ENCODE measurements around the gene ZNF70.

The ZNF70 gene

DNA sequence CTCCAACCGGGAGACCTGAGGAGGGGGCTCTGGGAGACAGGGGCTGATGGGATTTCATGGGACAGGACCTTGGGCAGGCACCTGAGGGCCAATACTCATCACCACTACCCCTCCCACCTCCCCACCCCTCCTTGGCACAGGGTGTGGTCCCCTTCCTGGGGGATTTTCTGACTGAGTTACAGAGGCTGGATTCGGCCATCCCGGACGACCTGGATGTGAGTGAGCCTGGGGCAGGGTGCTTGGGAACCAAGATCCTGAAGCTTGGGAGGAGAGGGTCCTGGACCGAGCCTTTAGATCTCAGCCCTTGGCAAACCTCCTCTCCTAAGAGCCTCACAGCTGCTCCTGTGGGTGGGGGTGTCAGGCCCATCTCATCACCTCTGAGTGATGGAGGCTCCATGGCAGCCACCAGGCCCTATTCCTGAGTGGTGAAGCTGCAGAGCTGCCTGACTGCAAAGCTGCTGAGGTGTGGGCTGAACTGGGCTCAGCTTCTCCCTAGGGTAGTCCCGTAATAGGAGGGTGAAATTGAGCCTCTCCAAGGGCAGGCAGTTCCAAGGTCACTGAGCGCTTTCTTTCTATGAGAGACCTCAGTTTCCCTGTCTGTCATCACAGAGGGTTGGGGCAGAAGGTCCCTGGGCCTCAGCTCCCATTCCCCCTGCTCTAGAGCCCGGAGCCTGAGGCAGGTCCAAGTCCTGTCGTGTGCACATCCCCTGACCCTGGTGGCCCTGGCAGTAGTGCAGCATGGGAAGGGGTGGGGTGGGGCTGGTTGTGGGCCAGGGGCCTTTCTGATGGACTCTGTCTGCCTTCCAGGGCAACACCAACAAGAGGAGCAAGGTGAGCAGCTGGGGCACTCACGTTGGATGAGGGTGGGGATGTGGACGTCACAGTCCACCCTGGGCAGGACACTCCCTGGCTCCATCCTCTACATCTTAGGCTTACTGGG, 53.6 kb downstream of the ZNF70 start:
- H3K9me3 Mint-ChIP-seq, result no peaks in the 10 kb centered on the region
- H3K36me3 Mint-ChIP-seq (ENCODE audit: low read depth), result peaks cover 46% of the 10 kb centered on the region
- TF ChIP-seq, protein P1, sequence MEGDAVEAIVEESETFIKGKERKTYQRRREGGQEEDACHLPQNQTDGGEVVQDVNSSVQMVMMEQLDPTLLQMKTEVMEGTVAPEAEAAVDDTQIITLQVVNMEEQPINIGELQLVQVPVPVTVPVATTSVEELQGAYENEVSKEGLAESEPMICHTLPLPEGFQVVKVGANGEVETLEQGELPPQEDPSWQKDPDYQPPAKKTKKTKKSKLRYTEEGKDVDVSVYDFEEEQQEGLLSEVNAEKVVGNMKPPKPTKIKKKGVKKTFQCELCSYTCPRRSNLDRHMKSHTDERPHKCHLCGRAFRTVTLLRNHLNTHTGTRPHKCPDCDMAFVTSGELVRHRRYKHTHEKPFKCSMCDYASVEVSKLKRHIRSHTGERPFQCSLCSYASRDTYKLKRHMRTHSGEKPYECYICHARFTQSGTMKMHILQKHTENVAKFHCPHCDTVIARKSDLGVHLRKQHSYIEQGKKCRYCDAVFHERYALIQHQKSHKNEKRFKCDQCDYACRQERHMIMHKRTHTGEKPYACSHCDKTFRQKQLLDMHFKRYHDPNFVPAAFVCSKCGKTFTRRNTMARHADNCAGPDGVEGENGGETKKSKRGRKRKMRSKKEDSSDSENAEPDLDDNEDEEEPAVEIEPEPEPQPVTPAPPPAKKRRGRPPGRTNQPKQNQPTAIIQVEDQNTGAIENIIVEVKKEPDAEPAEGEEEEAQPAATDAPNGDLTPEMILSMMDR (IDR thresholded peaks at IDR 0.05), result no peak
- H3K4me1 Mint-ChIP-seq, result no peaks in the 10 kb centered on the region
- no peak for DNase-seq
- no peak overlapping the region for H3K4me3 Mint-ChIP-seq
- H3K27ac Mint-ChIP-seq, result peak overlapping the region; percentile 84
- no peaks in the 10 kb centered on the region for H3K27me3 Mint-ChIP-seq (ENCODE audit: low read depth, poor library complexity)

DNA sequence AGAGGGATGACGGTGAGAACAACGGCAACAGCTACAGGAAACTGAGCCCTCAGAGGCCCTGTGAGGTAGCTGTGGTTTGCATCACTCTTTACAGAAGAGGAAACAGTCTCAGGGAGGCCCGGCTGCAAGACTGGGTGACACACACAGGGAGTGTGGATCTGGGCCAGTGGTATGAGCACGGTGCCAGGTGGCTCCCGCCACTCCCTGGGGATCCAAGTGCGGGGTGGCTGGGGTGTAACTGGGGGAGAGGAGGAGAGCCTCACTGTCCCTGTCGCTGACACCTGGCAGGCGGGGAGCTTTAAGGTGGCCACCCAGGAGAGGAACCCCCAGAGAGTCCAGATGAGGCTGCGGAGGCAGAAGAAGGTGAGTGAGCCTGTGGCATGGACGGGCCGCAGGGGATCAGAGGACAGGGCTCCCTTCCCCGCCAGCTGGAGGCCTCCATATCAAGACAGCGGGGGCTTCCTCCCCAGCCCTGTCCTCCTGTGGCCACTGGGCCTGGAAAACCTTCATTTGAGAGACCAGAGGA, 54.5 kb downstream of the ZNF70 start:
- TF ChIP-seq, protein P1 (IDR thresholded peaks at IDR 0.05), result no peak
- DNase-seq, result no peak
- no peak overlapping the region for H3K27ac Mint-ChIP-seq
- H3K36me3 Mint-ChIP-seq (ENCODE audit: low read depth), result peaks cover 37% of the 10 kb centered on the region
- H3K4me1 Mint-ChIP-seq, result no peaks in the 10 kb centered on the region
- H3K9me3 Mint-ChIP-seq, result no peaks in the 10 kb centered on the region
- no peaks in the 10 kb centered on the region for H3K27me3 Mint-ChIP-seq (ENCODE audit: low read depth, poor library complexity)
- no peak overlapping the region for H3K4me3 Mint-ChIP-seq

DNA sequence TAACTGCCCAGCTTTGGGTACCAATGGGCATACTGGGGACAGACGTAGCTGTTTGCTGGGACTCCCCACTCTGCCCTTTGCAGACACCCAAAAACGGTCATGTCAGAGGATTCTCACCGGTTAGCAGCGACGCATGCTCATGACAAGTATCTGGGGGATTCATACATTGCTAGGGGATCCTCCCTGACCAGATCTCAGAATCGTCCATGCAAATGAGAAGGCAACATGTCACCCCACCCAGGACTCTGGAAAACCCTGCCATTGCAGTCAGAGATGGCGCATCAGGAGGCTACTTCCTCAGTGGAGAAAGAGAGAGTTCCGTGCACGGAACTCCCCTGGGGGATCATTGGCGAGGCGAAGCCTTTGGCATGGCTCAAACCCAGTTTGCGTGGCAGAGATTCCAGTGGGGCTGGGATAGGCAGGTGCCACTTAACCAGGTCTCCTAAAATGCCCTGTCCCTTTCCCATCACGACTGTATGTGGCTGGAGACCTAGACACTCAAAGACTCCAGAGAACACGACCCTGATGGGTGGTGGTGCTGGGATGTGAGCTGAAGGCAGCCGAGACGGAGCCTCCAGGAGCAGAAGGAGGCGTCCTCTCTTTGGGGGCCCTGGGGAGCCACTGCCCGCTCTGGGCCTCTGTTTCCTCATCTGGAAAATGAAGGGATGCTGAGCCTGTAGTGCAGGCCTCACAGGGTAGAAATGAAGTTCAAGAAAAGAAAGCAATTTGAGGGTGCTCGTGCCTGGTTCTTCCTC, 55.2 kb downstream of the ZNF70 start:
- H3K4me3 Mint-ChIP-seq, result no peak overlapping the region
- TF ChIP-seq, protein P1 (IDR thresholded peaks at IDR 0.05), result no peak
- no peaks in the 10 kb centered on the region for H3K27me3 Mint-ChIP-seq (ENCODE audit: low read depth, poor library complexity)
- H3K36me3 Mint-ChIP-seq (ENCODE audit: low read depth), result peaks cover 36% of the 10 kb centered on the region
- no peak overlapping the region for H3K27ac Mint-ChIP-seq
- H3K9me3 Mint-ChIP-seq, result no peaks in the 10 kb centered on the region
- no peak for DNase-seq
- H3K4me1 Mint-ChIP-seq, result no peaks in the 10 kb centered on the region

DNA sequence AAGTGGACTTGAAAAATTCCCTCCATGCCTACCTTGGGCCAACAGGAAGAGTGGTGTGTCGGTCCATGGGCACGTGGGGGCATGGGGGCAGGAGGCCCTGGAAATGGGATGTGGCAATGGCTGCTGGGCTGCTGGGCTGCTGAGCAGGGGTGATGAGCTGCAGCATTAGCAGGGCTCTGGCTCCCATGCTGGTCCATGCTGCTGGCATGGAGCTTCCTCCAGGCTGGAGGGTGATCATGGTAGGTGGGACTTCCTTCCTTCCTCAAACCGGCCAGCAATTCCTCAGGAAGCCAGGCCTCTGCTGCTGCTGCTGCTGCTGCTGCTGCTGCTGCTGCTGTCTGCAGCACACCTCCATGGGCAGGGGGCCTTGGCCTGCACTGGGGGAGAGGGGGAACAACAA, 55.8 kb downstream of the ZNF70 start:
- Mint-ChIP-seq H3K27ac (no peak overlapping the region), H3K36me3 (ENCODE audit: low read depth) (peaks cover 36% of the 10 kb centered on the region), H3K4me3 (no peak overlapping the region), H3K27me3 (ENCODE audit: low read depth, poor library complexity) (no peaks in the 10 kb centered on the region), H3K4me1 (no peaks in the 10 kb centered on the region), H3K9me3 (no peaks in the 10 kb centered on the region)
- DNase-seq, result no peak
- TF ChIP-seq, protein P1 (IDR thresholded peaks at IDR 0.05), result no peak

DNA sequence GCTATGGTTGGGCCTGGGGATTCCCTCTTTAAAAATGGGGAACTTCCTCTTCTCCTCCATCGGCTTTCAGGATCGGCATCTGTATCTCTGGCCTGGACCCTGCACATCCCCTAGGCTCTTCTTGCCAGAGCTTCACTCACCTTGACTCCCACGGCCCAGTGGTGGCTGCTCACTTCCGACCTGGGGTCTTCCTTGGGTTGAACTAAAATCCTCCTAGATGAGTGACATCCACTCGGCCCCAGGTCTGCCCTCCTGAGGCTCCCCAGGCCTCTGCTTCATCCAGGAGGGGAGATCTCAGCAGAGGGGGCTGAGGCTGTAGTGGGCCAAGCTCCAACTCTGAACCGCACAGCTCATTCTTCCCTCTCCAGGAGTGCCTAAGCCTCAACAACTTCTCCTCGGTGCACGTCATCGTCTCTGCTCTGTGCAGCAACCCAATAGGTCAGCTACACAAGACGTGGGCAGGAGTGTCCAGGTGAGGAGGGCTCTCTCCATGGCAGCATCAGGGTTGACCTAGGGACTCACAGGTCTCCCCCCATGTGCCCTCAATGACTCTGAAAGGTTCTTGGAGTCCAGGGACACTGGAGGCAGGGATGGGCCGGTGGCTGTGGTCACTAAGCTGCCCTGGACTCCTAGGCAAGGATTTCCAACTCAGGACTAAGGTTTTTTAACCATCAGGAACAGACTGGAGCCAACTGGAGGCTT, 56.8 kb downstream of the ZNF70 start:
- TF ChIP-seq, protein P1 (IDR thresholded peaks at IDR 0.05), result no peak
- Mint-ChIP-seq H3K36me3 (ENCODE audit: low read depth) (peaks cover 28% of the 10 kb centered on the region), H3K4me1 (no peaks in the 10 kb centered on the region), H3K27me3 (ENCODE audit: low read depth, poor library complexity) (no peaks in the 10 kb centered on the region), H3K27ac (no peak overlapping the region), H3K9me3 (no peaks in the 10 kb centered on the region), H3K4me3 (no peak overlapping the region)
- DNase-seq, result no peak
